Stimulated activated CD8-positive, alpha-beta memory T cell treated with anti-CD3 and anti-CD28 coated beads, Interleukin-12 subunit alpha, Interleukin-12 subunit beta, amount 100 ng/mL, for 24 hours (primary cell): Measurements from ENCODE around the gene DPM3.
"Not testable (repeated sequence)": the region's sequence is repeated elsewhere in the genome, so short reads cannot be mapped to it uniquely, and the experiment has no call there.

ENCODE experiments used
- DNase-seq: peaks from one replicate; pipeline ENCODE4 v3.0.0-alpha.2; 2020; ENCODE audit errors: extremely low read depth

DPM3 gene

GRCh38 chr1:155175281-155175926, 35.1 kb upstream of the DPM3 start:
- DNase-seq = no peak

DNA sequence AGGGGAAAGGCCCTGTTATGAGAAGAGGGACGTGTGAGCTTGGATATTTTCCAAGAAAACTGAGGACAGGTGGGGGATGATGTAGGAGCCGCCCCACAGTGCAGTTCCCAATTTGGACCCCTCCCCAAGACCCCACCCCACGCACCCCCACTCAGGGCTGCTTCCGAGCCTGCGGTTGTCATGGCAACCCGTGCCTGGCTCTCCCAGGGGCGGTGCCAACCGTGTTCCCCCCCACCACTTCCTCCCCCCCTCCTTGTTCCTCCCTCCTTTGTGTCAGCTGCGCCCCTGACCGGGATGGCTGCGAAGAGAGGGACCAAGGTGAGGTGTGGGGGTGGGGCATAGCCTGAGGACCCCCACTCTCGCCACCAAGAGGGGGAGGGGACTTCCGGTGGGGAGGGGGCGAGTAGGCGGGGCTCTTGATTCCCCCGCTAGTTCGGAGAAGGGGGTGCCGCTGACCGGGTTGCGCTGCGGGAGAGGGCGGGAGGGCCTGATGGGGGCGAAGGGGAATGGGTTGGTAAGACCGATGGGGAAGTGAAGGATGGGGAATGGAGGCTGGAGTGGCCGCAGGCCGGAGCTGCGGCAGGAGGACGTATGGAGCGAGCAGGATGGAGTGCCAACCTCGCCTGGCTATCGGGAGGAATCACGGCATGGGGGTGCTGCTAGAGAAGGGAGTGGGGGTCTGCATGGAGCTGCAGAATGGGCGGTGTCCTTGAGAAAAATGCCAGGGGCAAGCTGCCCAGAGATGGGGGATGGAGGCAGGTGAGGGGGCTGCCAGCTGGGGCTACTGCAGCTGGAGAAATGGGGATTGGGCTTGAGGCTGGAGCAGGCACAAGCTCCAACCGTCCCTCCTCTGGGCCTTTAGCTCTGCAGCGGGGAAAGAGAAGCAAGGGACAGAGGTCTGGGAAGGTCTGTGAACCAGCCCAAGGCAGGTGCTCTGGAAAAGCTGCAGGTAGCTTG, 34.3 kb upstream of the DPM3 start:
- DNase-seq = no peak

DNA sequence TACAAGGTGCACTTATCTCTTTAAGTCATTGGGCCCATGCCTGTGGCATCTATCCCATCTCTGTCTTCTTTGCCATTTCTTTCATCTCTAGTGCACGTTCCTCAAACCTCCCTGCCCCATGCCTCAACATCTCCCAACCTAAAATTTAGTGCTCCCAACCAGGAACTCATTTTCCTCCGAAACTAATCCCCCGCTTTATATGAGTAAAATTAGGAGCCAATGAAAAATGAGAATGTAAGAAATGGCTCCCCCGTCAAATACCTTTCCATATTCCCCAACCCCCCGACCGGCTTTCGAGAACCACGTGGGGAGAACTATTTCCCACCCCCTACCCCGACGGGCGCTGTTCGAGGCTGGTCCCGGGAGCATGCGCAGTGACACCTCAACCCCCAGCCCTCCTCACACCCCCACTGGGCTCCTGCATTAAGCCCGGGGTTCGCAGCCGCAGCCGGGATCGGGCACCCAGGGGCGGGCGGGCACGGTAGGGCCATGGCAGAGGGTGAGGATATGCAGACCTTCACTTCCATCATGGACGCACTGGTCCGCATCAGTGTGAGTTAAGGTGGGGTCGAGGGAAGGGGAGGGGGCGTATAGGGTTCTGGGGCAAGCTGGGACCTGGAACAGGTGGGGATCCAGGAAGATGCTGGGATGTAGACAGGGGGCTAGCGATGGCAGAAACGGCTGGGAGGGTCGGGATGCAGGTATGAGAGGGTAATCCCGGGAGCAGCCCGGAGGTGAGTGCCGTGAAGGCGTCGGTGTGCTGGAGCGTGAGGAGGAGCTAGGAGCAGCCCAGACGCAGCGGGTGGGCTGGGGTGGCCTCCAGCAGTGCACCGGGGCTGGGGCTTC, 33.4 kb upstream of the DPM3 start, which contains the start of gene TRIM46:
Gene TRIM46 (plus strand): TSS at position 372 of the 846 bp plus-strand sequence. CDS start 118 bp downstream, at position 490.
- DNase-seq = no peak

DNA sequence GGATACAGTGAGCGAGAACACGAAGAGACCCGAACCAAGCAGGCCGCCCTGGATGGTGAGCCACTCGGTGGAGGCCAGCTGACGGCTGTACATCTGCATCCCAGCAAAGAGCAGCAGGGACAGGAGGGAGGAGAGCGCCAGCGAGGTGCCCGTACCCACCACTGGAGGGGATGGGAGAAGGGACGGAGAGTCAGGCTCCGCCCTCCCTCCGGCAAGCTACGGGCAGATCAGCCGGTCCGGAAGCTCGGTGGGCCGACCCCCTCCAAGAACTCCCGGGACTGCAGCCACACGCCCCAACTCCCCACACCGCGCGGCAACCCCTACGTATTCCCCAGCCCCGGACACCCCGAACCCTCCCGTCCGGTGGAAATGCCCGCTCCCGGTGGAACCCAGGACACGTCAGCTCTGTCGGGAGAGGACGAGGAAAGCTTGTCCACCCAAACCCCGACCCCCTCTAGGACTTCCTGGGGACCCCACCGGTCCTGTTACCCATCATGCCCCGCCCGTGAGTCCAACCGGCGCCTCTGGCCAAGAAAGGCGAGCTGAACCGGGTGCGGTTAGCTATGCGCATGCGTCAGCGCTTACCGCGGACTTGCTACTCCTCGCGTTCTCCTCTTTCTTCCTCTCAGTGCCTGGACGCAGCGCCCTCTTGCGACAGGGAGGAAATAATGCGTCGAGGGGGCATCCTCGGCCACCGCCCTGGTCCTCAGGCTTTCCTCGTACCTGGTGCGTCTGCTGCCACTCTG, 32.6 kb upstream of the DPM3 start, which contains the start of gene KRTCAP2:
Gene KRTCAP2 (minus strand): TSS at position 573 of the 746 bp plus-strand sequence. CDS start 80 bp downstream, at position 493.
- DNase-seq = peak; percentile 87

DNA sequence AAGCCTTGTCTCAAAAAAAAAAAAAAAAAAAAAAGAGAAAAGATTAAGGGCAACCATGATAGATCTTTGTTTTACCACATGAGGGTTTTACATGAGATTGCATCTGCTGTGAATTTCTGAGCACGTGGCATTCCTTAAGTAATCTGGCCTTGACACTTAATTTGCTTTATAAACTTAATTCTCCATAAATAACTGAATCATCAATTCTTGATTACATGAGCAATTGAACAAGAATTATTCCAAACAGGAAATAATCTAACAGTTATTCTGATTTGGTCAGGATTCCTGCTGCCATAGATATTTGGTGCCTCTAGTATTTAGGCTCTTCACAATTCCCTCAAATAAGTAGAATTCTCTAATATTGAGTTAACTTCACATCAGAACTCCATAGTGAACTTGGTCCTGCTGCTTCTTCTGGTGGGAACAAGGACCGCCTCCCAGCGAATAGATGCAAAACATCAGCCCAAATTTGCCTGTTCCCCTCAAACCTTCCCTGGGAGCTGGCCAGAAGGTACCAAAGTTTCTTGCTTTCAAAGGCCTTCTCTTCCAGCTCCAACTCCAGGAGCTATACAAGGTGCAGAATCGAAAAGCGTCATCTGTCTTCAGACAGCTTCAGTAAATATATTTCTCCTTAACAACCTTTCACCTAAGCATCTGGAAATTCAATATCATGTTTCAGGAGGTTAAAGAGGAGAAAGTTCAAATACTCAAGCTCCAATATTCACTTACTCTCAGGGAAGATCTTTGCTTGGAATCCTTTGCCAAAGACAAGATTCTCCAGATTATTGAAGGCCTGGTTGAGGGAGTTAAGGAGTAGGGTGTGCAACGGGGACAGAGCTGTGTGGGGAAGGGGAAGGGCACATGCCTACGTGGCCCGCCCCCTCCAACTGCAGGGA, 31.8 kb upstream of the DPM3 start:
- no peak for DNase-seq

- DNase-seq = no peak
Measured at GRCh38 chr1:155170806-155171205, 30.5 kb upstream of the DPM3 start.

- no peak for DNase-seq
Measured at GRCh38 chr1:155170101-155170785, 29.9 kb upstream of the DPM3 start.

DNA sequence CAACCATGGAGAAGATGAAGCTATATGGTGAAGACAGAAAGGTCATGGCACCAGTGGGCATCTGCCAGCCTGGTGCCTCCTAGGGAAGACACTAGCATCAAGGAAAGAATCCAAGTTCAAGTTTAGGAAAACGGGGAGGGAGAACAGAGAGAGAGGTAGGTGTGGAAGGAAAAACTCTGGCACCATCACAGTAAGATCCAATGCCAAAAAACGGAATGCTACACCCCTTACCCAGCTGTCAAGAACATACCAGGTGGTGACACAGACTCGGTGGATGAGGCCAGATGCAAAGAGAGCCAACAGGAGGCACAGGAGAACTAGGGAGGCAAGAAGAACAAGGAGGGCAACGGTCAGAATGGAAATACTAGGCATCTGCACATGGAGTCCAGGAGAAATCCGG, 29.2 kb upstream of the DPM3 start:
- DNase-seq = no peak

GRCh38 chr1:155168456-155169210, 28.3 kb upstream of the DPM3 start:
- DNase-seq = no peak

- DNase-seq = not testable (repeated sequence)
Measured at GRCh38 chr1:155168105-155168445, 27.7 kb upstream of the DPM3 start.

GRCh38 chr1:155167166-155168104, 27.1 kb upstream of the DPM3 start:
- peak; percentile 54 for DNase-seq

GRCh38 chr1:155166471-155167165, 26.3 kb upstream of the DPM3 start:
- no peak for DNase-seq

DNA sequence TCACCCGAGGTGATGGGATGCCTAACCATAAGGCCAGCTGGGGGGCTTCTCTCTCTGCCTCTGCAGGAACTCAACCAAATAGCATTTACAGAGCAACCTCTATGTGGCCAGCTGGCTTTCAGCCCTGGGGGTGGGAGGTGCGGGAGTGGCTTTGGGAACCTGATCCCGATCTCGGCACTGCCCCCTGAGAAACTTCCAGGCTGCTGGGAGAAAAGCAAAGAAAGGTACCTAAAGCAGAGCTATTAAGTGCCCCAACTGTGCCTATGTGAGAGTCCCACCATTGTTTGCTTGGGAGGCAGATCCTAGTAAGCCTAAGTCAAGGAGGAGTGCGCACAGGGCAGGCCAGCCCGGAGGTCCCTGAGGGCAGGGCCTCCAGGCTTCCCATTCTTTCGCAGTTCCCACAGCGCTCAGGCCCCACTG, 25.7 kb upstream of the DPM3 start:
- DNase-seq = no peak

GRCh38 chr1:155164625-155165024, 24.3 kb upstream of the DPM3 start:
- DNase-seq = not testable (repeated sequence)

GRCh38 chr1:155163785-155164184, 23.5 kb upstream of the DPM3 start:
- DNase-seq = not testable (repeated sequence)

GRCh38 chr1:155162631-155163030, 22.3 kb upstream of the DPM3 start:
- not testable (repeated sequence) for DNase-seq

DNA sequence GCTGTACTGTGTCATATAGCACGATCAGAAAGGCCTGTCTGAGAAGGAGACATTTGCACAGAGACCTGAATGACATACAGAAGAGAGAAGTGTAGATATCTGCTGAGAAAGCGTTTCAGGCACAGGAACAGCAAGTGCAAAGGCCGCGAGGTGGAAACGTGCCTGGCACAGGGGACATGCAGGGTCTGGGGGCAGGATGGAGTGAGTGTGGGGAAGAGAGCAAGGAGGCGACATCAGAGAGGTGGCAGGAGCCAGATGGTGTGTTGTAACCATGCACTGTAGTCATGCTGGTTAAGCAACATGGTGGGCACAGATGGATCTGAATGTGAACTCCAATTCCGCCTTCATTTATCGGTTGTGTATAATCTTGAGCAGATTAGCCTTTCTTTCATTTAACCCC, 19.8 kb upstream of the DPM3 start:
- DNase-seq = no peak
